DMS153 treated with DMSO at 0.1 percent for 48 hours (cell line): Measurements from ENCODE around the gene STXBP5L.
"Not testable (repeated sequence)": the region's sequence is repeated elsewhere in the genome, so short reads cannot be mapped to it uniquely, and the experiment has no call there.

Source experiments
- DNase-seq: peaks from one replicate; lab custom pipeline; 2025; ENCODE audit not compliant: unreplicated experiment; lab: John Stamatoyannopoulos, UW

The STXBP5L gene

GRCh38 chr3:121223116-121223515 is 315.1 kb downstream of the STXBP5L start:
- DNase-seq, result no peak

GRCh38 chr3:121228971-121229370 is 321.0 kb downstream of the STXBP5L start:
- no peak for DNase-seq

GRCh38 chr3:121230194-121230593 is 322.2 kb downstream of the STXBP5L start:
- not testable (repeated sequence) for DNase-seq

- no peak for DNase-seq
Observed at GRCh38 chr3:121231872-121232271, 323.9 kb downstream of the STXBP5L start.

GRCh38 chr3:121232309-121233225 is 324.6 kb downstream of the STXBP5L start:
- no peak for DNase-seq

- DNase-seq, result no peak
Observed at GRCh38 chr3:121243208-121243607, 335.2 kb downstream of the STXBP5L start.

- DNase-seq, result no peak
Observed at GRCh38 chr3:121252676-121253075, 344.7 kb downstream of the STXBP5L start.

- no peak for DNase-seq
Observed at GRCh38 chr3:121269389-121269788, 361.4 kb downstream of the STXBP5L start.

- no peak for DNase-seq
Observed at GRCh38 chr3:121274411-121274810, 366.4 kb downstream of the STXBP5L start.

- DNase-seq, result no peak
Observed at GRCh38 chr3:121295452-121295851, 387.4 kb downstream of the STXBP5L start.

- no peak for DNase-seq
Observed at GRCh38 chr3:121295979-121296378, 388.0 kb downstream of the STXBP5L start.

- DNase-seq, result no peak
Observed at GRCh38 chr3:121324320-121324719, 416.3 kb downstream of the STXBP5L start.

GRCh38 chr3:121330118-121330517 is 422.1 kb downstream of the STXBP5L start:
- no peak for DNase-seq

- no peak for DNase-seq
Observed at GRCh38 chr3:121330634-121331033, 422.6 kb downstream of the STXBP5L start.

GRCh38 chr3:121355960-121356359 is 448.0 kb downstream of the STXBP5L start:
- DNase-seq, result not testable (repeated sequence)

GRCh38 chr3:121362035-121362734 is 454.2 kb downstream of the STXBP5L start:
- DNase-seq, result no peak

GRCh38 chr3:121388308-121388707 is 480.3 kb downstream of the STXBP5L start:
- DNase-seq, result not testable (repeated sequence)

- DNase-seq, result not testable (repeated sequence)
Observed at GRCh38 chr3:121395967-121396366, 488.0 kb downstream of the STXBP5L start.

- not testable (repeated sequence) for DNase-seq
Observed at GRCh38 chr3:121398051-121398450, 490.0 kb downstream of the STXBP5L start.

- DNase-seq, result no peak
Observed at GRCh38 chr3:121399820-121400219, 491.8 kb downstream of the STXBP5L start.

- DNase-seq, result no peak
Observed at GRCh38 chr3:121405631-121406030, 497.6 kb downstream of the STXBP5L start.

- no peak for DNase-seq
Observed at GRCh38 chr3:121411523-121411922, 503.5 kb downstream of the STXBP5L start.
